Measurements from ENCODE around the gene ZNF853.
"Not testable (repeated sequence)": the region's sequence is repeated elsewhere in the genome, so short reads cannot be mapped to it uniquely, and the experiment has no call there.

Gene ZNF853

GRCh38 chr7:6653071-6654003, 37.9 kb downstream of the ZNF853 start:
- DNase-seq, result no peak

GRCh38 chr7:6654113-6654841, 38.9 kb downstream of the ZNF853 start:
- DNase-seq, result no peak

- DNase-seq, result no peak
These were observed 39.6 kb downstream of the ZNF853 start for GRCh38 chr7:6654842-6655610.

GRCh38 chr7:6655636-6656385, 40.4 kb downstream of the ZNF853 start:
- DNase-seq, result no peak

GRCh38 chr7:6656413-6656812, 41.0 kb downstream of the ZNF853 start:
- DNase-seq, result no peak

- no peak for DNase-seq
These were observed 43.4 kb downstream of the ZNF853 start for GRCh38 chr7:6658618-6659345.

GRCh38 chr7:6670851-6671250, 55.4 kb downstream of the ZNF853 start:
- not testable (repeated sequence) for DNase-seq

Data from activated effector memory CD4-positive, alpha-beta T cell treated with Interleukin-2 at 50 U/mL for 16 hours (primary cell).